Measurements from ENCODE around the gene LAP3.

GRCh38 chr4:17647927-17648326, 70.9 kb downstream of the LAP3 start:
- no peak for TF ChIP-seq POLR2A (IDR thresholded peaks at IDR 0.05; ENCODE audit: low read depth)
- TF ChIP-seq CTCF (IDR thresholded peaks at IDR 0.05), result no peak
- TF ChIP-seq POLR2AphosphoS5 (IDR thresholded peaks at IDR 0.05), result no peak
- no peak for TF ChIP-seq EP300 (IDR thresholded peaks at IDR 0.05)
